DMS114 treated with DMSO at 0.1 percent for 48 hours (cell line): ENCODE data around the gene WNT9A.
"Not testable (repeated sequence)": the region's sequence is repeated elsewhere in the genome, so short reads cannot be mapped to it uniquely, and the experiment has no call there.

Source experiments
- DNase-seq: peaks from one replicate; lab custom pipeline; 2025; ENCODE audit not compliant: unreplicated experiment; lab: John Stamatoyannopoulos, UW

Gene WNT9A

DNA sequence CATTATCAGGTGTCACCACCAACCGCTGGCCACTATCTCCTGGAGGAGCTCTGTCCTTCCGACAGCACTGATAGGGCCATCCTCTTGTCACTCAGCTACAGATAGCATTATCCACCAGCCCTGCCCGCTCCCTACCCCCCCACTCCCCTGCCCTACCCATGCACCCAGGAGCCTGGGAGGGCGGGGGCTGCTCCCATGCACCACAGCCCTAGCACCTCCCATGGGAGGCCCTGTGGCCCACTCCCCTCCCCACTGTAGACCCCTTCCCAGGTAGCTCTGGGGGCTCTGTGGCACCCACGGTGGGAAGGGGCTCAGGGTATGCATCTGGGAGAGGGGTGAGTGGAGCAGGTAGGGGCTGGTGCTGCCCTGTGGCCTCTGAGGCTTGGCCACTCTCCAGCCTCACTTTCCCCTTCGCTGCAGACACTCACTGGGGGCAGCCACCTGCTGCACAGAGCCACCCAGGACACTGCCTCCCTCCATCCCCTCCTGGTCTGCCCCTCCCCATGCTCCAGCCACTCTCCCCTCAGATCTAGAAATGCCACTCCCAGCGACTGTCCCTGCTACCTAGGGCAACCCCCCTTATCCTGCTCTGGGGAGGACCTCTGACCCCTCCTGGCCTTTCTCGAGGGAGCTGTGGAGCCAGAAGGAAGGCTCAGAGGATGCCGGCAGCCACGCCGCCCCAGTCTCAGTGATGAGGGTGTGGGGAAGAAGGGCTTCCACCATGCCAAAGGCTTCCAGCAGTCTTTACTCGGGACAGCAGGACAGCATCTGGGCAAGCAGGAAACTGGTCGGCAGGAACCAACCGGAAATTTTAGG lies 58.5 kb downstream of the WNT9A start:
- no peak for DNase-seq

DNA sequence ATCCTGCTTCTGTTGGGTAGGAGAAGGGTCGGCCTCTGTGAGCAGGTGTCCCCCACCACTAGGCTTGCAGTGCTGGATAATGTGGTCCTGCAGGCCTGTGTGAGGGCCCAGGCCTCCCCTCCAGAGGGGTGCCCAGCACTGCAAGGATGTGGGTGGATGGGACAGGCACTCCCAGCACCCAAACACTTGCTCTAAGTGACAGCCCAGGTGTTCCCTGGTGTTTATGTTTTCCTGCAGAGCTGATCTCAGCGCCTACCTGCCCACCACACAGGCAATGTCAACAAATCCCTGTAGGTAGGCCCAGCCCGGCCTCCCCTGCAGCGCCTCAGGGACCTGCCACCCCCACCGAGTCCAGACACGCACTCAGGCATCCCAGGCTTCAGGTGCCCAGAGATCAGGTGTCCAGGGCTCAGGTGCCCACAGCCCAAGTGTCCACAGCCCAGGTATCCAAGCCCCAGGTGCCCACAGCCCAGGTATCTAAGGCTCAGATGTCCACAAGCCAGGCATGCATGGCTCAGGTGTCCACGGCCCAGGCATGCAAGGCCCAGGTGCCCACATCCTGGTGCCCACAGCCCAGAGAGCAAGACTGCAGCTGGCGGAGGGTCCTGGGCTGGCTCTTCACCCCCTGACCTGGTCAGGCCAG lies 59.2 kb downstream of the WNT9A start:
- DNase-seq, result no peak

DNA sequence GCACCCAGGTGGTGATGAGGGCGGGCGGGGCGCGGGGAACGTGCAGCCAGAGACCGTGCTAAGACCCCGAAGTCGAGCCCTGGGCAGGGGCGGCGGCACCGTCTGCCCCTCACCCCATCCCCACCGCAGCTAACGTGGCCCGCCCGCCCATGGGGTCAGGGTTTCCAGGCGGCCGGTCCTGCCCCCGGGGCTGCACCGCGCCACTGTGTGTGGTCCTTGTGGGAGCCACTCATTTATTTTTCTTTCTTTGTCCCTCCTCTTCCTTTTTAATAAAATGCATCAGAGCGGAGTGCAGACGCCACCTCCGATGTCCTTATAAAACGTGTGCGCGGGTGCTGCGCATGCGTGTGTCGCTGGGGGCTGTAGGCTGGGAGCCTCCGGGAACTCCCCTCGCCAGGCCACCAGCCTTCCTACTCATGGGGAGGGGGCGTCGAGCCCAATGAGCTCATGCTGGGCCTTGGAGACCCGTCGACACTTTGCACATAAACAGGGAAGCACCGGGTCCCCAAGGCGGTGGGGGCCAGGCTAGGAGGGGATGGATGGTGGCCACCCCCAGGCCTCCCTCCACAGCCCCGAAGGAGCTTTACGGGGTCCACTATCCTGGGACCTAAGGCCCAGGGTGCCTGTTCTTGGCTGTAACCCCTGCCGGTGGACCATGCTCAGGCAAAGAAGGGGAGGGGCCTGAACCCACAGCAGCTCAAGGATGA lies 59.9 kb downstream of the WNT9A start:
- no peak for DNase-seq

DNA sequence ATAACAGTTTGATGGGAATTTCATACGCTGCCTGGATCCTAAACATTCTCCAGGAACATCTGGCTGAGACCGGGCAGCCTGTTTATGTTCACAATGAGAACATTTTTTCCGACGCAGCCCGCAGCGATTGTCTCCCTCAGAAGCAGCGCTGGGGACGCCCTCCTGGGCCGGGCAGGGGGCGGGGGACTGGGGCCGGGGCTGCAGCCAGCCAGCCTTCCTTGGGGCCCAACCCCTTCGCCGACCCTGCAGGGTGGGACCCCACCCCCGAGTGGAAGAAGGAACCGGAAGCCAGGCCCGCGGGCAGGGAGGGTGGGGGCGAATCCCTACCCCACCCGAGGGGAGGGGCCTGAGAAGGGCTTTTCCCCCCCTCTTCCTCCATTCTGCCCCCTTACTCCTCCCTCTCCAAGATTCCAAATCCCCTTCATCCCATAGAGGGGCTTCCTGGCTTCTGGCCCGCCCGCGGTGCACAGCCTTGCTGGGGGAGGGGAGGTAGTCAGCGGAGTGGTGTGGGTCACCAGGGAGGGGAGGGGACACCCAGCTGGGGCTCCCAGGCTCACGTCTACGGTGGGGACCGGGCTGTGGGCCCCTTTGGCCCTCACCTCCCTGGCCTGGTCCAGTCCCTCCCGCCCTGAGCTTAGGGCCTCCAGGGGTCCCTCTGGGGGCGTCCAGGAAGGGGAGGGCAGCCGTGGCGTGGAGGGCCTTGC lies 60.6 kb downstream of the WNT9A start:
- DNase-seq, result no peak

DNA sequence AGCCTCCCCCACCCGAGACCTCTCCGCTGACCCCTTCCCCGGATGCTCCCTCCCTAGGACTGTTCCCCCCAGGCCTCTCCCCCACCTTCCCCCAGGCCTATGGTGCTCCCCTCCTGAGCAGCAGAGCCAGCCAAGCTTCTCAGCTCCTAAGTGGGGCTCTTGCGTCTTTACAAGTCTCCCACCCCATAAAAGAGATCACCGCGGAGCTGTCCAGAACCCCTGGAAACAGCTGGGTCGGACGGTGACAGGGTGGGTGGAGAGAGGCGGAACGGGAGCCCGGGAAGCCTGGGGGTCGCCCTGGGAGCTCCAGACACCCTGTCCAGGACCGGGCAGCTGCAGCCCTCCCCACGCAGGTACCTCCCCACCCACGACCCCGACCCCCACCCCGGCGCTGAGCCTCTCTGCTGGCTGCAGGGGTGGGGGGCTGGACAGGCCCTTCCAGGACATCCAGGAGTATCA lies 61.2 kb downstream of the WNT9A start:
- DNase-seq, result no peak

DNA sequence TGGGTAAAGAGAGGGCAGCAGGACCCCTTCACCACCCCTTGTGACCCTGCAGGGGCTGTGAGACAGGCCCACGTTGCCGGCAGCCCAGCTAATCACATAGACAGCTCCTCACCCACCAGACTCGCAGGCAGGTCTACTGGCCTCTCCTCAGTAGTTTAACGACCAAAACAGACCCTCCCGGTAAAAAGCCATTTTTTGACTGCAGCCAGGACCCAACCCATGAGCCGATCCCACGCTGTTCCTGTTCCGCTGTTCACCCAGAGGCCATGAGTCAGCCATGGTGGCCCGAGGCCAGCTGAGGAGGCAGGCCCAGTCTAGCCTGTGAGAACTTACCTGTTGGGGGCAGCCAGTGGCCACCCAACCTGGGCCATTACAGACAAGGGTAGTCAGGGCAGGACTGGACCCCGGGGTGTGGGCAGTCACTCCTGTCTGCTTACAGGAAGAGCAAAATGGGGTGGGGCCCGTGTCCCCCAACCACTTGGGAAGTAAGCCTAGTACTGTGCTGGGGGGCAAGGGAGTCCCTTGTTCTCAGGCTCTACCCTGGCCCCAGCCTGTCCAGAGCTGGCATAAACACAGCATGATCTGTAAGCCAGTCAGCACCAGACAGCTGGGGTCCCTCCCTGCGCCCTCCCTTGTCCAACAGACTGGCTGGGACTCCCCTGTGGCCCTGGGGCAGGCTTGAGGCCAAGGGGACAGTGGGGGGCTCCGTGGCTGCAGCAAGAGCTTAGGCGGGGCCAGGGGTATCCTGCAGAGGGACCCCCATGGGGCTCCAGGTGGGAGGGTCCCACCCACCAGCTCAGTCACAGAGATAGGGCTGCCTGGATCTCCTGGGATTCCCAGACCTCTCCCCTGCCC lies 61.9 kb downstream of the WNT9A start:
- no peak for DNase-seq

DNA sequence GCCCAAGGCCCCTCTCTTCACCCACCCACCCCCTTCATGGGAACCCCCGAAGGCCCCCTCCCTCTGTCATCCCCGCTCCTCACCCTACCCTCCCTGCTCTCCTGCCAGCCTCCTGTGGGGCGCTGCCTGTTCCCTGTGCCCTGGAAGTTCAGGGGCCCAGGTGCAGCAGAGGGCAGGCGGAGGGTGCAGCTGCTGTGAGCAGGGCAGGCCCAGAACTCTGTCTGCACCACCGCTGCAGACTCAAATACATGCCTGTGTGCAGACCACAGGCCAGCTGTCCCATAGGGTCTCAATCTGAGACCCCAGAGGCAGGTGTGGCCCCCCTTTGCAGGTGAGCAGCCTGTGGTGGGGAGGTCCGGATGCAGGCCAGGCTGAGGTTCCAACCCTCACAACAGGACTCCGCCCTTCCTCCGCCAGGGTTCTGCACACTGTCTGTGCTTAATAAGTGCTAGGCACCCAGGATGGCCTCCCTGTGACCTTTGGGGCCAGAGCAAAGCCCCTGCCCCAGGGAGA lies 62.5 kb downstream of the WNT9A start:
- no peak for DNase-seq

DNA sequence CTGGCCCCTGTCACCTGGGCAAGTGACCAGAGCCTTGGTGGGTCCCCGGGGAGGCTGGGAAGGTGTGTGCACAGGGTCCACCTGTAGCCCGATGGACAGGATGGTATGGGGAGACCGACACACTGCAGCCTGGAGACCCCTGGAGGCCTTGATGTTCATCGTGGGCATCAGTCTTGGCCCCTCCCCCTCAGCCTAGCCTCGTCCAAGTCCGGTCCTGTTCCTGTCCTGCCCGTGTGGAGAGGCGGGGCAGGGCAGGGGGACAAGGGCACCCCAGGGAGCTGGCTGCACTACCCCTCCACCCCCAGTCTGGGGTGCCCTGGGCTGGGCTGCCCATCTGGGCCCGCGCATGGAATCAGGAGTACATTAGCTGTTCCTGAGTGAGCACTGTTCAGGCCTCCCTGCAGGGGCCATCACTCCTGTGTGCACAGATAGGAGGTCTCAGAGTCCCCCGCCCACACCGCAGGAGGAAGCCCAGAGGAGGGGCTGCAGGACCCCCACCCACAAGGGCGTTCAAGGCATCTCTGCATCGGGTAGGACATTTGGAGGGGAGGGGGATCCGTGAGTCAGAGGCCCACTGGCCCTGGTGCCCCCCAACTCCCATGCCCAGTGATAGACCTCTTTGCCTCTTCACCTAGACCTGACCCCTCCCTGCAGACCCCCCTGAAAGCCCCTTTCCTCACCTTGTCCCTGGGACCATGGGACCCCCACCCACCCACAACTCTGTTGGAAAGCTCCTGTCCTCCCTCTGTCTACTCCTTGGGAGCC lies 63.2 kb downstream of the WNT9A start:
- DNase-seq, result no peak

DNA sequence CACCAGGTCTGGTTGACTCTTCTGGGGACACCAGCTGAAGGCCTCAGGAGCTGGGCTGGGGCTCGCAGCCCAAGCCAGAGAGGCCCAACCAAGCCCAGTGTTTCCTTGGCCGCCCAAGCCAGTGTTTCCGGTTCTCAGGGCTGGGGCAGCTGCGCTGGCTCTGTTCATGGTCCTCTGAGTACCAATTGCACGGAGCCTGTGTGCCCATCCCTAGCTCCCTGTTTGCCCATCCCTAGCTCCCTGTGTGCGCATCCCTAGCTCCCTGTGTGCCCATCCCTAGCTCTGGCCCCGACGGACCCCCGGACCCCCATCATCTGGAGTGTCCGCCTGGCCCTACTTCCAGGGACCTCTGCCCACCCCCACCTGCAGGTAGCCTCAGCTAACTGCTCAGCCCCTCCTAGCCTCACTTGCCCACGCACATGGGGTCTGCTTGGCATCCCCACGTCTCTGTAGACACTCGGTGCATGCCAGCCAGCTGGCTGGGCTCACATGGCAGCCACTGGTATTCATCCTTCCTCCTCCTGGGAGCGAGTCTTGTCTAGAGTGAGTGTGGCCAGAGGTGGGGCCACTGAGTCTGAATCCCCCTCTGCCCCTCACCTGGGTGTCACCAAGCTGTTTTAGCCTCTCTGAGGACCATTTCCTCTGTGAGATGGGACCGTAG lies 64.0 kb downstream of the WNT9A start:
- DNase-seq, result no peak

DNA sequence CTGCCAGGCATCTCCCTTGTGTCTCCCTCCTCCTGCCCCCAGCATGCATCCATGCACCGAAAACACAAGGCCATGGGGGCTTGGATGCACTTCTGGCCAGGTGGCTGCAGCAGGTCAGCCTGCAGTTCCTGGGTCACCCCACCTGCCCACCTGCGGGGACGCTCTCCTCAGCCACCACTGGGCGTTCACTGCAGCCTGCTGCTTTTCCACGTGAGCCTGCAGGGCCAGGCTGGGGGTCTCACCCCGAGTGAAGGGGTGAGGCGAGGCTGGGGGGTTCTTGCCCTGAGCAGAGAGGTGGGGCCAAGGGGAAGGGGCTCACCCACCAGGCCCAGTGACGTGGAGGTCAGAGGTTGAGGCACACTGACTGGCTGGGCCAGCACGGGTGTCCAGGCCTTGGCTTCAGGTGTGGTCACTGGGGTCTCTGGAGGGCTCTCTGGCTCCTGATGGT lies 64.6 kb downstream of the WNT9A start:
- no peak for DNase-seq

DNA sequence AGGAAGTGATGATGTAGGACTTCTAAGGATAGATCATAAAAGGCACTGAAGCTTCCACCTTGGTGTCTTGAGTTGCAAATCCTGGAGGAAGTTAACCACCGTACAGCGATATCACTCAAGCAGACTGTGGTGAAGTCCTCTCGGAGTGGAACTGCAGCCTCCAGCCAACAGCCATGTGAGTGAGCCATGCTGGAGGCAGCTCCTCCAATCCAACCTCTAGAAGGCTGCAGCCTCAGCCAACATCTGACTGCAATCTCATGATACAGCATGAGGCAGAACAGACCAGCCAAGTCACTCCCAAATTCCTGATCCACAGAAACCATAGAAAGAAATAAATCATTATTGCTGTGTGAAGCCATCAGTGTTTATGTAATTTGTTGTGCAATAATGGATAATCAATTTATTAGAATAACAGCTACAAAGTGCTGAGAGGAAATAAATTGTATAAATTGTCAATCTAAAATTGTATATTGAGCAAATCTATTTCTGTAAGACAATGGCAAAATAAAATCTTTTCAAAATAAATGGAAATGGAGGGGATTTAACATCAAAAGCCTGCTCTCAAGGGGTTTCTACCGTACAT lies 67.3 kb downstream of the WNT9A start:
- no peak for DNase-seq

DNA sequence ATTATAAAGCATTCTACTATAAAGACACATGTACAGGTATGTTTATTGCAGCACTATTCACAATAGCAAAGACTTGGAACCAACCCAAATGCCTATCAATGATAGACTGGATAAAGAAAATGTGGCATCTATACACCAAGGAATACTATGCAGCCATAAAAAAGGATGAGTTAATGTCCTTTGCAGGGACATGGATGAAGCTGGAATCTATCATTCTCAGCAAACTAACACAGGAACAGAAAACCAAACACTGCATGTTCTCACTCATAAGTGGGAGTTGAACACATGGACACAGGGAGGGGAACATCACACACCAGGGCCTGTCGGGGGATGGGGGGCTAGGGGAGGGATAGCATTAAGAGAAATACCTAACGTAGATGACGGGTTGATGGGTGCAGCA lies 69.9 kb downstream of the WNT9A start:
- DNase-seq, result not testable (repeated sequence)

DNA sequence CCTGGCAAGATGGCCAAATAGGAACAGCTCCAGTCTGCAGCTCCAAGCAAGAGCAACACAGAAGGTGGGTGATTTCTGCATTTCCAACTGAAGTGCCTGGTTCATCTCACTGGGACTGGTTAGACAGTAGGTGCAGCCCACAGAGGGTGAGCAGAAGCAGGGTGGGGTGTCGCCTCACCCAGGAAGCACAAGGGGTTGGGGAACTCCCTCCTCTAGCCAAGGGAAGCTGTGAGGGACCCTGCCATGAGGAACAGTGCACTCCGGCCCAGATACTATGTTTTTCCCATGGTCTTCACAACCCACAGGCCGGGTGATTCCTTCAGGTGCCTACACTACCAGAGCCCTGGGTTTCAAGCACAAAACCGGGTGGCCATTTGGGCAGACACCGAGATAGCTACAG lies 75.8 kb downstream of the WNT9A start:
- DNase-seq, result not testable (repeated sequence)

DNA sequence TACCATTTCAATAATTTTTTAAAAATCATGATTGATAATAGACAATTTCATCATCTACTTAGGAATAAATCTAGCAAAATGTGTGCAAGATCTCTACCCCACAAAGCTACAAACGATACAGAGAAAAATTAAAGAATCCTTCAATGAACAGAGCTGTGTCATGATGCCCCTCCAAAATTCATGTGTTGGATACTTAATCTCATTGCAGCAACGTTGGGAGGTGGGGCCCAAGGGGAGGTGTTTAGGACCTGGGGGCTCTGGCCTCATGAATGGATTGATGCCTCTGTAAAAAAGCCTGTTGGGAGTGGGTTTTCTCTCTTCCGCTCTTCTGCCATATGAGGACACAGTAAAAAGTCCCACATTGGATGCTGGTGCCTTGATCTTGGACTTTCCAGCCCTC lies 77.4 kb downstream of the WNT9A start:
- no peak for DNase-seq

DNA sequence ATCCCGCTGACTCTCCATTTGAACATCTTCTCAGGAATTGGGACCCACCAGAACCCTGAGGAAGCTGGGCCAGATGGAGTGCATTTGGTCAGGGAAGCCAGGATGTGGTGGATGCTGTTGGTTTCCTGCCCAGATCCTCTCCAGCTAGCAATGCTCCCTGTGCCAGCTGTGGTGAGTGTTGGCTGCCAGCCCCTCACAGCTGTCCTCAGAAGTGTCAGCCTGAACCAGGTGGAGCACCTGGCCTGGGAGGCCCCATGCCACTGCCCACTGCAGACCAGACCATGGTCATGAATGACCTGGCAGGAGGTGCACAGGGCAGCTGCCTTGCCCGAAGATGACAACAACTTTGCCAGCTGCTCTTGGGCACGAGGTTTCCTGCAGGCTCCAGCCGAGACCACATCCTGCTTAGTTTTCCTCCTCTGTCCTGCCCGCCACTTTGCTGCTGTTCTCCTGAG lies 77.9 kb downstream of the WNT9A start:
- no peak for DNase-seq

DNA sequence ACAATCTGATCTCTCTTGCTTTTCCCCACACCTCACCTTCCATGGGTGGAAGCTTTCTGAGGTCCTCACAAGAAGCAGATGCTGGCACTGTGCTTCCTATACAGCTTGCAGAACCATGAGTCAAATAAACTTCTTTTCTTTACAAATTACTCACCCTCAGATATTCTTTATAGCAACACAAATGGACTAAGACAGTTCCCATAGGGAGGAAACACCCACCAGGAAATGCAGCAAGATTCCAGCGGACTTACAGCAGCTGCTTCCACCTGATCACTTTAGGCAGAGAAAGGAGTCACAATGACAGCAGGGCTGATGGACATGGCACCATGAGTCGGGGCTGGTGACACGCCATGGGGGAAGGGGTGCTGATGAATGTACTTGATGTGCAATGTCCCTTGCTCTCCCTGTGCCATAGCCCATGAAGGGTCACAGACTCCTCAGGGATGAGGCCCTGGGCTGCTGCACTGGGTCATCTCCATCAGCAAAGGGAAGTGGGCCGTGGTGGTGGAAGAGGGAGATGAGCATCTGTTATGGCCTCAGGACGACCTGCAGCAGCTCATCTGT lies 78.4 kb downstream of the WNT9A start:
- no peak for DNase-seq
